Panc1 (cell line): ENCODE results near the gene ASCL2. TPM values are rescaled to one million over a fixed set of nuclear protein-coding genes. Genes with fewer than 3 reads are reported as not detected.

Experiments
- ATAC-seq: fragments of 200-7000 bp; cut with Tn5 transposase; 2 replicates; pipeline ENCODE4 v1.9.1; 2020; ENCODE audit warnings: mild to moderate bottlenecking, moderate library complexity
- BruUV-seq: library from RNA; stranded (reverse); fragments of 400-500 nt; replicated peaks from 2 replicates; lab custom pipeline; 2021; lab: Mats Ljungman, UMichigan
- CTCF ChIA-PET: fragments of 300-600 bp; sonication (Branson Sonifier 250); formaldehyde crosslinking; loops from one replicate; lab custom pipeline; 2022; ENCODE audit warnings: antibody characterized with exemption; lab: Charles Lee
- POLR2A ChIA-PET: fragments of 300-600 bp; sonication (Branson Sonifier 250); formaldehyde crosslinking; loops from one replicate; lab custom pipeline; 2022; ENCODE audit warnings: antibody characterized with exemption; lab: Charles Lee
- DNase-seq: peaks from one replicate; pipeline ENCODE4 v3.0.0-alpha.2; 2010; ENCODE audit warnings: low read depth, low spot score
- H3K27ac ChIP-seq: 2 replicates; pipeline ENCODE4 v1.5.1; 2011; ENCODE audit warnings: mild to moderate bottlenecking, low read length, inconsistent platforms
- H3K27me3 ChIP-seq: fragments of 200-500 bp; sonication (Bioruptor generic); 2 replicates; pipeline ENCODE4 v1.6.0; 2014; ENCODE audit warnings: low read length, inconsistent platforms; ENCODE audit not compliant: control insufficient read depth, insufficient read depth
- H3K36me3 ChIP-seq: fragments of 200-500 bp; sonication (Bioruptor generic); 2 replicates; pipeline ENCODE4 v1.5.1; 2014; ENCODE audit warnings: inconsistent platforms, mild to moderate bottlenecking, low read length, moderate library complexity; ENCODE audit not compliant: control insufficient read depth, insufficient read depth
- H3K4me1 ChIP-seq: 2 replicates; pipeline ENCODE4 v1.5.1; 2011; ENCODE audit warnings: inconsistent platforms, mild to moderate bottlenecking, low read length, moderate library complexity; ENCODE audit not compliant: control insufficient read depth, insufficient read depth
- H3K4me3 ChIP-seq, 2 experiments: 2 replicates each; pipeline ENCODE4 v1.5.1; 2011 to 2012; ENCODE audit warnings: low read depth in 2 of 2, low read length in 2 of 2, mild to moderate bottlenecking in 2 of 2, inconsistent platforms in 1 of 2, moderate library complexity in 1 of 2
- H3K9me3 ChIP-seq: fragments of 200-500 bp; sonication (Bioruptor generic); 2 replicates; pipeline ENCODE4 v1.5.1; 2014; ENCODE audit warnings: low read depth, mild to moderate bottlenecking, inconsistent platforms, low read length, moderate library complexity; ENCODE audit not compliant: control insufficient read depth, insufficient read depth
- POLR2AphosphoS5 ChIP-seq: IDR thresholded peaks from 2 replicates; pipeline ENCODE4 v1.6.1; 2012; ENCODE audit warnings: mild to moderate bottlenecking, low read depth, low read length, moderate library complexity
- REST ChIP-seq, 2 experiments: IDR thresholded peaks; 2 replicates each; pipeline ENCODE4 v1.6.1; 2011 to 2012; ENCODE audit warnings: low read depth in 2 of 2, control low read depth in 1 of 2, low read length in 1 of 2, mild to moderate bottlenecking in 1 of 2, moderate library complexity in 1 of 2; ENCODE audit not compliant: insufficient read depth in 1 of 2
- SIN3A ChIP-seq: IDR thresholded peaks from 2 replicates; pipeline ENCODE4 v1.6.1; 2012; ENCODE audit warnings: low read depth, mild to moderate bottlenecking, low read length, moderate library complexity, borderline replicate concordance; ENCODE audit not compliant: insufficient read depth
- TCF7L2 ChIP-seq: IDR thresholded peaks from 2 replicates; pipeline ENCODE4 v1.6.1; 2011; ENCODE audit warnings: mild to moderate bottlenecking, low read depth, low read length, inconsistent platforms
- in situ Hi-C: cut with HindIII; loops from 2 replicates; pipeline ENCODE4 v1.10.0; 2016; ENCODE audit warnings: low sequenced_read_pairs, low pct_unique_long_range_greater_than_20kb
- intact Hi-C: fragments of 100-400 bp; cut with micrococcal nuclease; formaldehyde crosslinking; loops from one replicate; pipeline ENCODE4 v1.10.0; 2022; ENCODE audit not compliant: unreplicated experiment
- total RNA-seq: library from RNA; stranded (reverse); gene quantifications from one replicate; pipeline ENCODE4 v1.2.1, GENCODE V29; 2021; ENCODE audit not compliant: unreplicated experiment
- TF ChIP-seq, protein P1 (sequence below): fragments of 450-650 bp; IDR thresholded peaks from 2 replicates; pipeline ENCODE4 v1.5.1; 2017; ENCODE audit warnings: mild to moderate bottlenecking

Gene ASCL2
- total RNA-seq, 1 experiment from 2014 or later: not detected

DNA sequence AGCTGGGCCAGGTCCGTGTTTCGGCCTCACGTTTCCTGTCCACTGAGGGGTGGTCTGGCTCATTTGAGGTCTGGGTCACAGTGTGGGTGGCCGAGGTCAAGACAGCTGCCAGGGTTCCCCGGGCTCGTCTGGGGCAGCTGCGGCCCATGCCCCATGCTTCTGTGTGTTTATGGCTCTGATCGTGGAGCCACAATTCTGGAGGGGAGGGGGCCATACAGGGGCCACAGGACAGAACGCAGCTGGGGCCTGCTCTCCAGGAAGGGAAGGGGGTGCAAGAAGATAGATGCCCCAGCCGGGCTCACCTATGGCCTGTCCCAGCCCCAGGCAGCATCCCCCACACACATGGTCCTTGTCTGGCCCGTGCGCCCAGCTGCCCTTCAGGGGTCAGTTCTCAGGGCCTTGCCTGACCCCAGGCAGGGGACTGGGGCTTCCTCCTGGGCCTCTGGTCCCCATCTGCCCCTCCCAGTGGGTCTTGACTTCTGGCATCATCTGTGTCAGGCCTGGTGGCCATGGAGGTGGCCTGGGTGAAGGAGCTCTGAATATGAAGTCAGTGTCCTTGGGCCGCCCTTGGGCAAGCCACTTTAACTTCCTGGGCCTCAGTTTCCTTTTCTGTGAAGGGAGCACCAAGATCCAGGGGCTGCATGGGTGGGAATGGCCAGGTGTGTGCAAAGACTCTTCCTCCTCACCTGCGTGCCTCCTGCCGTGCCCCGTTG lies 39.8 kb upstream of the ASCL2 start:
- Histone ChIP-seq H3K4me3 (no peak overlapping the region), H3K4me1 (peaks cover 16% of the 10 kb centered on the region), H3K9me3 (no peaks in the 10 kb centered on the region), H3K36me3 (no peaks in the 10 kb centered on the region), H3K27me3 (no peaks in the 10 kb centered on the region), H3K27ac (no peak overlapping the region)
- ChIA-PET POLR2A (interaction anchor here (0.7 kb wide), 1 partner anchor 588 kb away, joined by 3 read pairs; no protein-coding TSS in a partner anchor), CTCF (interaction anchor here (1.0 kb wide), 1 partner anchor 91 kb away, joined by 3 read pairs; the partner anchor contains the start of gene TSSC4)
- ATAC-seq (no peak), DNase-seq (no peak)
- in situ Hi-C loops: no loop called here
- BruUV-seq: no TSS peak
- intact Hi-C loops: loop anchor here (10.0 kb wide), 1 partner anchor 215 kb away; no protein-coding TSS in a partner anchor
- TF ChIP-seq, protein P1, sequence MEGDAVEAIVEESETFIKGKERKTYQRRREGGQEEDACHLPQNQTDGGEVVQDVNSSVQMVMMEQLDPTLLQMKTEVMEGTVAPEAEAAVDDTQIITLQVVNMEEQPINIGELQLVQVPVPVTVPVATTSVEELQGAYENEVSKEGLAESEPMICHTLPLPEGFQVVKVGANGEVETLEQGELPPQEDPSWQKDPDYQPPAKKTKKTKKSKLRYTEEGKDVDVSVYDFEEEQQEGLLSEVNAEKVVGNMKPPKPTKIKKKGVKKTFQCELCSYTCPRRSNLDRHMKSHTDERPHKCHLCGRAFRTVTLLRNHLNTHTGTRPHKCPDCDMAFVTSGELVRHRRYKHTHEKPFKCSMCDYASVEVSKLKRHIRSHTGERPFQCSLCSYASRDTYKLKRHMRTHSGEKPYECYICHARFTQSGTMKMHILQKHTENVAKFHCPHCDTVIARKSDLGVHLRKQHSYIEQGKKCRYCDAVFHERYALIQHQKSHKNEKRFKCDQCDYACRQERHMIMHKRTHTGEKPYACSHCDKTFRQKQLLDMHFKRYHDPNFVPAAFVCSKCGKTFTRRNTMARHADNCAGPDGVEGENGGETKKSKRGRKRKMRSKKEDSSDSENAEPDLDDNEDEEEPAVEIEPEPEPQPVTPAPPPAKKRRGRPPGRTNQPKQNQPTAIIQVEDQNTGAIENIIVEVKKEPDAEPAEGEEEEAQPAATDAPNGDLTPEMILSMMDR: no peak
- no peak for TF ChIP-seq REST (IDR thresholded peaks at IDR 0.05; ENCODE audit: insufficient read depth in 1 of 2, low read depth in 2 of 2, low read length in 1 of 2)
- TF ChIP-seq POLR2AphosphoS5: no peak
- no peak for TF ChIP-seq SIN3A
- no peak for TF ChIP-seq TCF7L2

GRCh38 chr11:2309251-2310072 lies 39.1 kb upstream of the ASCL2 start:
- intact Hi-C loops (loop anchor here (10.0 kb wide), 1 partner anchor 215 kb away; no protein-coding TSS in a partner anchor), in situ Hi-C loops (no loop called here)
- ChIA-PET POLR2A (interaction anchor here (0.7 kb wide), 1 partner anchor 589 kb away, joined by 3 read pairs; no protein-coding TSS in a partner anchor), CTCF (interaction anchor here (0.6 to 1.4 kb wide), 2 partner anchors 110 to 222 kb away, joined by 3 to 4 read pairs; no protein-coding TSS in a partner anchor)
- no peak for TF ChIP-seq REST (IDR thresholded peaks at IDR 0.05; ENCODE audit: insufficient read depth in 1 of 2, low read depth in 2 of 2, low read length in 1 of 2)
- TF ChIP-seq POLR2AphosphoS5: no peak
- no peak for TF ChIP-seq TCF7L2
- TF ChIP-seq, protein P1: no peak
- TF ChIP-seq SIN3A: no peak
- H3K36me3 ChIP-seq: no peaks in the 10 kb centered on the region
- H3K4me3 ChIP-seq: no peak overlapping the region
- BruUV-seq: no TSS peak
- H3K27me3 ChIP-seq: no peaks in the 10 kb centered on the region
- H3K4me1 ChIP-seq: peaks cover 11% of the 10 kb centered on the region
- DNase-seq (no peak), ATAC-seq (no peak)
- H3K27ac ChIP-seq: no peak overlapping the region
- no peaks in the 10 kb centered on the region for H3K9me3 ChIP-seq
